HG03103 (cell line): ENCODE results near the gene ITLN1.

Source experiments
- ATAC-seq: cut with Tn5 transposase; IDR thresholded peaks from one replicate; pipeline ENCODE4 v1.9.1; 2021; ENCODE audit warnings: low read depth; ENCODE audit not compliant: unreplicated experiment

ITLN1 gene

DNA sequence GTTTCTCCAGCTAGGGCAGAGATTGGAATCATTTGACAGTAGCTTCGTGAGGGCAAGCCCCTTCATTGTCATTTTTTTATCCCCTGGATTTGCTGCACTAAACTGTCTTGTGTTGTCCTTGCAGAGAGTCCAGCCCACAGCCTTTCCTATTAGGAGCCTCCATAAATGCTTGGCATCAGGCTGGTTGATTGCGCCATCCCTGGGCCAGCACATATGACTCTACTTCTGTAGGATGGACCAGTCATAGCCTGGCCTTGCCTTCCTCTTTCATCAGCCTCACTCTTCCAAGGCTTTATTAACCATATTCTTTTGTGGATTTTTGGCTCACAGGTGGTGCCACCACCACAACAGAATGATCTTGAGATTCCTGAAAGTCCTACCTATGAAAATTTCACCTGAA lies 57.6 kb downstream of the ITLN1 start:
- no peak for ATAC-seq

DNA sequence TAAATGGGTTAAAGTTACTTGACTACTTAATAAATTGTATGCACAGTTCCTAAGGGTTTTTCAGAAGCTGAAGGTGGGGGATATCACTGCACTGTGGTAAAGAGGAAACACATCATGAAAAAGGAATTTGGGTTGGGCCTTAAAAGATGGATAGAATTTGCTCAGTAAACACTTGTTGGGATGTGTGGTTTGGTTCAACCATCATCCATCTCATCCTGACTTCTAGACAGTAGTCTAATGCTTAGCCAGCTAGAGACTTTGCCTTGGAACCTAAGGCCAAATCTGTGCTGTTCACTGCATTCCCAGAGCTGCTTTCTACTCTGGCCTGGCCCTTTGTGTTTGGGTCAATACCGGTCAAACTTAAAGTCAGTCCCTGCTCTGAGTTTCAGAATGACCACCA lies 58.4 kb downstream of the ITLN1 start:
- no peak for ATAC-seq
